Calu3 (cell line): Measurements from ENCODE around the gene ULBP2. TPM values are rescaled to one million over a fixed set of nuclear protein-coding genes. Genes with fewer than 3 reads are reported as not detected.

ENCODE experiments used
- BruUV-seq: library from RNA; stranded (reverse); fragments of 400-500 nt; replicated peaks from 2 replicates; lab custom pipeline; 2021; lab: Mats Ljungman, UMichigan
- CTCF ChIA-PET: fragments of 300-600 bp; sonication (Branson Sonifier 250); formaldehyde crosslinking; loops from one replicate; lab custom pipeline; 2022; ENCODE audit warnings: antibody characterized with exemption; lab: Charles Lee
- DNase-seq: peaks from one replicate; pipeline ENCODE4 v3.0.0; 2022
- H3K27ac Mint-ChIP-seq: one replicate; pipeline ENCODE4 v1.8.0; 2022; ENCODE audit warnings: mixed read lengths; ENCODE audit not compliant: unreplicated experiment
- H3K27me3 Mint-ChIP-seq: one replicate; pipeline ENCODE4 v1.8.0; 2022; ENCODE audit warnings: mixed read lengths; ENCODE audit not compliant: unreplicated experiment
- H3K36me3 Mint-ChIP-seq: one replicate; pipeline ENCODE4 v1.8.0; 2022; ENCODE audit warnings: mild to moderate bottlenecking, moderate library complexity, mixed read lengths; ENCODE audit not compliant: insufficient read depth, unreplicated experiment
- H3K4me1 Mint-ChIP-seq: one replicate; pipeline ENCODE4 v1.8.0; 2022; ENCODE audit warnings: mild to moderate bottlenecking, low read depth, mixed read lengths; ENCODE audit not compliant: unreplicated experiment
- H3K4me3 Mint-ChIP-seq: one replicate; pipeline ENCODE4 v1.8.0; 2022; ENCODE audit warnings: mild to moderate bottlenecking, low read depth, moderate library complexity, mixed read lengths; ENCODE audit not compliant: unreplicated experiment
- H3K9me3 Mint-ChIP-seq: one replicate; pipeline ENCODE4 v1.8.0; 2022; ENCODE audit warnings: low read depth, mixed read lengths; ENCODE audit not compliant: unreplicated experiment
- CTCF ChIP-seq: fragments of 200-600 bp; IDR thresholded peaks from one replicate; pipeline ENCODE4 v1.8.0; 2022; ENCODE audit warnings: antibody characterized with exemption; ENCODE audit not compliant: unreplicated experiment
- intact Hi-C: fragments of 100-400 bp; cut with micrococcal nuclease; formaldehyde crosslinking; loops from one replicate; pipeline ENCODE4 v1.10.0; 2022; ENCODE audit not compliant: unreplicated experiment
- total RNA-seq: library from RNA; stranded (reverse); gene quantifications from 2 replicates; pipeline ENCODE4 v1.2.3, GENCODE V29; 2022

Gene ULBP2
- total RNA-seq, 1 experiment from 2014 or later, result 7.1 TPM

GRCh38 chr6:149922642-149923326 is 19.0 kb upstream of the ULBP2 start, which contains the start of gene RAET1G:
Gene RAET1G (minus strand): TSS chr6:149923121. CDS start chr6:149923010, 111 bp downstream.
- intact Hi-C loops, result loop anchor here (10.0 kb wide), 2 partner anchors 58 to 378 kb away; partner anchors contain the start of genes LRP11 and PPIL4
- no peaks in the 10 kb centered on the region for H3K9me3 Mint-ChIP-seq
- peak within 1 kb of the TSS; percentile 71 for H3K27ac Mint-ChIP-seq
- H3K4me3 Mint-ChIP-seq, result peak within 1 kb of the TSS; percentile 82
- H3K27me3 Mint-ChIP-seq, result peaks cover 28% of the 10 kb centered on the region
- CTCF ChIA-PET, result no interaction called here
- H3K36me3 Mint-ChIP-seq, result peaks cover 11% of the 10 kb centered on the region
- TF ChIP-seq CTCF, result no peak
- peaks cover 7% of the 10 kb centered on the region for H3K4me1 Mint-ChIP-seq
- peak; percentile 83 for DNase-seq
- no TSS peak for BruUV-seq

GRCh38 chr6:149923327-149923986 is 18.4 kb upstream of the ULBP2 start:
- no peak for DNase-seq
- CTCF ChIA-PET, result no interaction called here
- H3K9me3 Mint-ChIP-seq, result no peaks in the 10 kb centered on the region
- BruUV-seq, result no TSS peak
- peak overlapping the region; percentile 71 for H3K27ac Mint-ChIP-seq
- H3K36me3 Mint-ChIP-seq, result peaks cover 11% of the 10 kb centered on the region
- H3K4me1 Mint-ChIP-seq, result peaks cover 7% of the 10 kb centered on the region
- peak overlapping the region; percentile 82 for H3K4me3 Mint-ChIP-seq
- no peak for TF ChIP-seq CTCF
- peaks cover 29% of the 10 kb centered on the region for H3K27me3 Mint-ChIP-seq
- intact Hi-C loops, result loop anchor here (10.0 kb wide), 2 partner anchors 59 to 379 kb away; partner anchors contain the start of genes LRP11 and PPIL4

- Mint-ChIP-seq H3K4me3 (no peak overlapping the region), H3K36me3 (peaks cover 11% of the 10 kb centered on the region), H3K9me3 (no peaks in the 10 kb centered on the region), H3K27ac (no peak overlapping the region), H3K27me3 (peaks cover 29% of the 10 kb centered on the region), H3K4me1 (peaks cover 7% of the 10 kb centered on the region)
- intact Hi-C loops, result loop anchor here (10.0 kb wide), 2 partner anchors 60 to 380 kb away; partner anchors contain the start of genes LRP11 and PPIL4
- CTCF ChIA-PET, result no interaction called here
- no TSS peak for BruUV-seq
- TF ChIP-seq CTCF, result no peak
- DNase-seq, result no peak
These were observed 17.4 kb upstream of the ULBP2 start for GRCh38 chr6:149924206-149924932.

GRCh38 chr6:149924933-149925252 is 16.9 kb upstream of the ULBP2 start:
- DNase-seq, result no peak
- intact Hi-C loops, result loop anchor here (5.0 to 10.0 kb wide), 3 partner anchors 60 to 380 kb away; partner anchors contain the start of genes LRP11 and PPIL4
- no peak for TF ChIP-seq CTCF
- H3K27ac Mint-ChIP-seq, result no peak overlapping the region
- H3K36me3 Mint-ChIP-seq, result peaks cover 11% of the 10 kb centered on the region
- BruUV-seq, result no TSS peak
- H3K27me3 Mint-ChIP-seq, result peaks cover 29% of the 10 kb centered on the region
- no peaks in the 10 kb centered on the region for H3K9me3 Mint-ChIP-seq
- no peak overlapping the region for H3K4me3 Mint-ChIP-seq
- CTCF ChIA-PET, result no interaction called here
- peaks cover 7% of the 10 kb centered on the region for H3K4me1 Mint-ChIP-seq
